HL-60 (cell line): ENCODE measurements around the gene NDRG4.
A peak's percentile ranks its signal among the peaks of the same experiment; 100 is the strongest.

Source experiments
- DNase-seq, 2 experiments: peaks; one replicate each; pipeline ENCODE4 v3.0.0-alpha.2; 2010 to 2020; ENCODE audit warnings: low read depth in 1 of 2, low spot score in 1 of 2
- H3K27ac ChIP-seq: fragments of 250-450 bp; sonication (Bioruptor Pico); replicated peaks from 2 replicates; pipeline ENCODE4 v1.5.1; 2020; ENCODE audit warnings: mild to moderate bottlenecking, moderate library complexity
- H3K27me3 ChIP-seq: fragments of 250-450 bp; sonication (Bioruptor Pico); 2 replicates; pipeline ENCODE4 v1.5.1; 2021; ENCODE audit warnings: mild to moderate bottlenecking, moderate library complexity; ENCODE audit not compliant: insufficient read depth, poor library complexity, severe bottlenecking
- H3K4me3 ChIP-seq: replicated peaks from 2 replicates; pipeline ENCODE4 v1.5.1; 2011; ENCODE audit warnings: mild to moderate bottlenecking, control low read depth, low read length; ENCODE audit not compliant: insufficient read depth
- GABPA ChIP-seq: IDR thresholded peaks from 2 replicates; pipeline ENCODE4 v1.6.1; 2012; ENCODE audit warnings: low read depth
- POLR2AphosphoS5 ChIP-seq: IDR thresholded peaks from 2 replicates; pipeline ENCODE4 v1.6.1; 2012; ENCODE audit warnings: low read depth
- REST ChIP-seq: IDR thresholded peaks from 2 replicates; pipeline ENCODE4 v1.6.1; 2012; ENCODE audit warnings: low read depth; ENCODE audit not compliant: insufficient replicate concordance
- SPI1 ChIP-seq: IDR thresholded peaks from 2 replicates; pipeline ENCODE4 v1.6.1; 2012; ENCODE audit warnings: low read depth, mild to moderate bottlenecking, borderline replicate concordance
- TF ChIP-seq, protein P1 (sequence below): IDR thresholded peaks from one replicate; pipeline ENCODE4 v1.5.1; 2011; ENCODE audit warnings: low read length, control low read depth, inconsistent platforms; ENCODE audit not compliant: insufficient read depth

Gene NDRG4

DNA sequence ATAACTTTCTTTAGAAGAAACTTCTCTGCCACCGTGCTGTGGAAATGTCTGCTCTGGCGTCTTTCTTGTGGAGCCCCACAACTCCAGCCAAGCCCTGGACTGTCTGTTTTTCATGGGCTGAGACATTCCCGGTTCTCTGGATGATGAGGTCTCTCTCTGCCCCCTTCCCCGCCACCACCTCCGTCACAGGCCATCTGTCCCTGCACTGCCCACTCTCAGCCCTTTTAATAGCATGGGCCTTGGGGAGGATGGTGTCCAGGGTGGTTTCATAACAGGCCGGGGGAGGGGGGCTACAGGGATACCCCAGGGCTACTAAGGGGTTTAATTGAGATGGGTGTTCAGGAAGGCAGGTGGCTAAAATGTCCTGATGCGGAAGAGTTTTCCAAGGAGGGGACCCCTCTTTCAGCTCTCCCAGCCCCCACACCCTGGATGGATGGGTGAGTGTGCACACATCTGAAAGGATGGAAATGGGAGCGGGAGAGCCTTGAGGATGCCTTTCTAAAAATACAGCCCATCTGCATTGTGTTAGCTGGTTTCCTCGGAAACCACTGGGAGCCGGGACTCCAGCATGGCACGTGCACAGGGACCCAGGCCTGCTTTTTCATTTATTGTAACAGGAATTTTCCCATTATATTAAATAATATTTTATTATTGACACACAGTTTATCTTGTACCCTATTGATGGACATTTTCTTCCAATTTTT, 14.6 kb upstream of the NDRG4 start:
- Histone ChIP-seq H3K4me3 (no peak overlapping the region), H3K27me3 (no peaks in the 10 kb centered on the region), H3K27ac (no peak overlapping the region)
- no peak for DNase-seq
- TF ChIP-seq POLR2AphosphoS5 (no peak), SPI1 (no peak), GABPA (no peak), REST (no peak)
- TF ChIP-seq, protein P1, sequence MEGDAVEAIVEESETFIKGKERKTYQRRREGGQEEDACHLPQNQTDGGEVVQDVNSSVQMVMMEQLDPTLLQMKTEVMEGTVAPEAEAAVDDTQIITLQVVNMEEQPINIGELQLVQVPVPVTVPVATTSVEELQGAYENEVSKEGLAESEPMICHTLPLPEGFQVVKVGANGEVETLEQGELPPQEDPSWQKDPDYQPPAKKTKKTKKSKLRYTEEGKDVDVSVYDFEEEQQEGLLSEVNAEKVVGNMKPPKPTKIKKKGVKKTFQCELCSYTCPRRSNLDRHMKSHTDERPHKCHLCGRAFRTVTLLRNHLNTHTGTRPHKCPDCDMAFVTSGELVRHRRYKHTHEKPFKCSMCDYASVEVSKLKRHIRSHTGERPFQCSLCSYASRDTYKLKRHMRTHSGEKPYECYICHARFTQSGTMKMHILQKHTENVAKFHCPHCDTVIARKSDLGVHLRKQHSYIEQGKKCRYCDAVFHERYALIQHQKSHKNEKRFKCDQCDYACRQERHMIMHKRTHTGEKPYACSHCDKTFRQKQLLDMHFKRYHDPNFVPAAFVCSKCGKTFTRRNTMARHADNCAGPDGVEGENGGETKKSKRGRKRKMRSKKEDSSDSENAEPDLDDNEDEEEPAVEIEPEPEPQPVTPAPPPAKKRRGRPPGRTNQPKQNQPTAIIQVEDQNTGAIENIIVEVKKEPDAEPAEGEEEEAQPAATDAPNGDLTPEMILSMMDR, result no peak

- no peak overlapping the region for H3K4me3 ChIP-seq
These were observed 12.2 kb upstream of the NDRG4 start for GRCh38 chr16:58487566-58488351.

GRCh38 chr16:58488531-58488930, 11.4 kb upstream of the NDRG4 start:
- Histone ChIP-seq H3K27ac (no peak overlapping the region), H3K4me3 (no peak overlapping the region), H3K27me3 (no peaks in the 10 kb centered on the region)
- TF ChIP-seq, protein P1, result no peak
- TF ChIP-seq GABPA (no peak), POLR2AphosphoS5 (no peak), REST (no peak), SPI1 (no peak)
- no peak for DNase-seq

More at GRCh38 chr16:58487566-58488351, 12.2 kb upstream of the NDRG4 start:
- TF ChIP-seq GABPA, result no peak
- TF ChIP-seq, protein P1, result peak; percentile 75
- H3K27ac ChIP-seq, result no peak overlapping the region
- DNase-seq, result peak; percentile 40 to 63
- H3K27me3 ChIP-seq, result no peaks in the 10 kb centered on the region
